Body of pancreas (tissue), 4 donors: ENCODE results near the gene FLYWCH1.

ENCODE experiments used
- CTCF ChIP-seq, 7 experiments: fragments of 450-650 bp in 4 of 7; fragments of 200-600 bp in 3 of 7; sonication (generic) in 3 of 7; IDR thresholded peaks; one replicate each; pipeline ENCODE4 v1.5.1; 2016 to 2019; ENCODE audit warnings: antibody characterized with exemption in 7 of 7
- POLR2A ChIP-seq, 3 donors: fragments of 450-650 bp; IDR thresholded peaks; one replicate each; pipeline ENCODE4 v1.6.1; 2016; ENCODE audit warnings: antibody characterized with exemption in 3 of 3, mild to moderate bottlenecking in 2 of 3

GRCh38 chr16:2979669-2980226 lies 68.0 kb downstream of the FLYWCH1 start:
- TF ChIP-seq CTCF (IDR thresholded peaks at IDR 0.05) (no peak), POLR2A (IDR thresholded peaks at IDR 0.05) (no peak)
